ENCODE measurements around the gene CCNB1IP1. TPM values are rescaled to one million over a fixed set of nuclear protein-coding genes. Genes with fewer than 3 reads are reported as not detected.
"Not testable (repeated sequence)": the region's sequence is repeated elsewhere in the genome, so short reads cannot be mapped to it uniquely, and the experiment has no call there.

Gene CCNB1IP1
- total RNA-seq (2014; rRNA removed; shearing (Covaris generic)), result 33.0 and 51.8 TPM in 2 replicates

DNA sequence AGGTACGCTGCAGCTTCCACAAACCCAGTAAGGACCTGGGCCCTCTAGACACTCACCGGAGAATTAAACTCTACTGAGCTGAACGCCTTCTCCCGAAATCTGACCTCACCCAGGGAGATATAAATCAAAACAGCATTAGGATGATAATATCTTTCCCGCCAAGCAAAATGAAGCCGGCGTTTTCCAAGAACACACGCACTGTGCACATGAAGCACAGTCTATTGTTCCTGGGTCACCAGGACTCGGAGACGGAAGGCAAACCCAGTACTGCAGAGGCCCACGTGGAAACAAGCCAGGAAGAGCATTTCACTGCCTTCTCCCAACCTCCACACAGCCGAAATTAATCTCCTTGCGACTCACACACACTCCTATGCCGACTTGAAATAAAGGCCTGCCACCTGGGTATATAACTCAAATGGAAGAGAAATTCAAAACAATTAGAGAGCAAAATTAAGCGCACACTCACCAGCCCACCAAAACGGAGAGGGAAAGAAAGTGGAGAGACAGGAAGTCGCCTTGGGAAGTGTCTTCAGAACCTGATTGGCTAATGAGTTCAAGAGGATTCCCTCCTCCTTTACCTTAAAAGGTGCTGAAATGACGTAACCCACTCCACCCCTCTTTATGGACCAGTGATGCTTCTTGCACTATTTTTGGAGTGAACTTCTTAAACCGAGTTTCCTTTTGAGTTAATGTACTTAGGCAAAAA lies at the start of gene CCNB1IP1:
Gene CCNB1IP1, minus strand, starts transcription at position 492 of the 706 bp plus-strand sequence. CDS start 16,756 bp downstream, outside the sequence.
- Histone ChIP-seq H3K27me3 (replicated peaks) (no peaks in the 10 kb centered on the region), H3K36me3 (peaks cover 12% of the 10 kb centered on the region; the same call in 1 of the 2 replicates), H3K9me3 (replicated peaks) (no peaks in the 10 kb centered on the region), H3K4me3 (peak within 1 kb of the TSS; percentile 44), H3K27ac (peak within 1 kb of the TSS; percentile 64), H3K4me1 (replicated peaks) (no peaks in the 10 kb centered on the region)
- peak; percentile 62 to 87 for DNase-seq (ENCODE audit: low read depth in 1 of 2, low spot score in 2 of 2)

DNA sequence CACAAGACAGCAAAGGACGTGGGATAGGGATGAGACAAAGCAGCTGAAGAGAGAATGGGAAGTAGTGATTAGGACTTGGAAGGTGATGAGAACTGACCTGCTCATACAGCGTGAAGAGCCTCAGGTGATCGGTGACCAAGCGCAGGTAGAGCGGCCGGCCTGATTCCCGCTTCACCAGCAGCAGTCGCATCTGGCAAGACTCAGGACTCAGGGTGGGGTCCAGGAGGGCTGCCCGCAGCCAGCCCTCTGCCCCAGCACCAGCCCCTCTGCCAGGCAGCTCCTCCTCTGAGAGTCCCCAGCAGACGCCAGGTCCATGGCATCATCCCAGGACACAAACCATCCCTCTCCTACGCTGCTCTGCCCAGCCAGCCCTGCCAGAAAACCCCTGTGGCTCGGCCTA lies 49.4 kb upstream of the CCNB1IP1 start:
- DNase-seq (ENCODE audit: low read depth in 1 of 2, low spot score in 2 of 2), result no peak
- H3K27ac ChIP-seq, result no peak overlapping the region
- H3K9me3 ChIP-seq (replicated peaks), result no peaks in the 10 kb centered on the region
- H3K27me3 ChIP-seq (replicated peaks), result no peaks in the 10 kb centered on the region
- no peak overlapping the region for H3K4me3 ChIP-seq
- H3K4me1 ChIP-seq (replicated peaks), result no peaks in the 10 kb centered on the region
- peaks cover 75% of the 10 kb centered on the region for H3K36me3 ChIP-seq

GRCh38 chr14:20381341-20381740 lies 48.3 kb upstream of the CCNB1IP1 start:
- Histone ChIP-seq H3K36me3 (peaks cover 77% of the 10 kb centered on the region), H3K4me1 (replicated peaks) (no peaks in the 10 kb centered on the region), H3K4me3 (no peak overlapping the region), H3K27ac (no peak overlapping the region), H3K27me3 (replicated peaks) (no peaks in the 10 kb centered on the region), H3K9me3 (replicated peaks) (no peaks in the 10 kb centered on the region)
- no peak for DNase-seq (ENCODE audit: low read depth in 1 of 2, low spot score in 2 of 2)

DNA sequence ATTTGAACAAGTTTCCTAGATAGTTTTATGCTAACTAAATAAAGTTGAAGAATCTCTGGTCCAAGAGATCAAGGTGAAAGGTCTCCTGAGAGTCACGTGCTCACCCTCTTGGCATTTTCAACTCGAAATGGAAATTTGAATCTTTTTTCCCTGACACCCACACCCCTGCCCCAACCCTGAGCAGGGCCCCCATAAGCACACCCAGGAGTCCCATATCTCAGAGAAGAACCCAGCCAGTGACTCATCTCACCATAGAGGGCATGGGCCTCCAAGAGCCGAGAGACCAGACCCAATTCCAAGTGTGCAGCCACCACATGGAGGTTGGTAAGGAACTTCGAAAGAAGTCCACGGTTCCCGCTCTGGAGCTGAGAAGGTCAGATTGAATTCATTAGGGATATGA lies 47.6 kb upstream of the CCNB1IP1 start:
- Histone ChIP-seq H3K27ac (no peak overlapping the region), H3K4me3 (no peak overlapping the region), H3K4me1 (replicated peaks) (no peaks in the 10 kb centered on the region), H3K27me3 (replicated peaks) (no peaks in the 10 kb centered on the region), H3K9me3 (replicated peaks) (no peaks in the 10 kb centered on the region), H3K36me3 (peaks cover 73% of the 10 kb centered on the region)
- DNase-seq (ENCODE audit: low read depth in 1 of 2, low spot score in 2 of 2), result no peak

DNA sequence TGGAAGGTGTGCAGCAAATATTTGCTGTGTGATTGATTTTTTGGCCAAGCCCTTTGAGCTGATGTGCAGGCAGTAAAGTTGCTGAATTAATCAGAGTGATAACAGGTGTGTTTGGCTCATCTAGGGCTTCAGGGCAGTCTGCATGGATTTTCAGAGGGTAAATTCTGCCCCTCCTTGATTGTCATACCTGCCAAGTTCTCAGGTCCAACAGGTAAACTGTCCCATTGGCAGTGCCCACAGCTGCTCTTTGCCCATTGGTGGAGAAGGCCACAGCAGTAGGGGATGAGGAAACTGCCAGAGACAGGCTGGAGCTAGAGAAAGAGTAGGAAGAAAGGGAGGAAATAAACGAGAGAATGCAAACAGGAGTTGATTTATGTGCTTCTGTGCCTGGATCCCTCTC lies 46.7 kb upstream of the CCNB1IP1 start:
- DNase-seq (ENCODE audit: low read depth in 1 of 2, low spot score in 2 of 2), result no peak
- Histone ChIP-seq H3K4me3 (no peak overlapping the region), H3K9me3 (replicated peaks) (no peaks in the 10 kb centered on the region), H3K27ac (no peak overlapping the region), H3K36me3 (peaks cover 69% of the 10 kb centered on the region), H3K4me1 (replicated peaks) (no peaks in the 10 kb centered on the region), H3K27me3 (replicated peaks) (no peaks in the 10 kb centered on the region)

- no peak overlapping the region for H3K4me3 ChIP-seq
- H3K36me3 ChIP-seq, result peaks cover 64% of the 10 kb centered on the region
- DNase-seq (ENCODE audit: low read depth in 1 of 2, low spot score in 2 of 2), result no peak
- H3K9me3 ChIP-seq (replicated peaks), result no peaks in the 10 kb centered on the region
- H3K27me3 ChIP-seq (replicated peaks), result no peaks in the 10 kb centered on the region
- no peak overlapping the region for H3K27ac ChIP-seq
- no peaks in the 10 kb centered on the region for H3K4me1 ChIP-seq (replicated peaks)
Measured at GRCh38 chr14:20377171-20377570, 44.1 kb upstream of the CCNB1IP1 start.

- Histone ChIP-seq H3K4me3 (no peak overlapping the region), H3K4me1 (replicated peaks) (no peaks in the 10 kb centered on the region), H3K27ac (no peak overlapping the region), H3K9me3 (replicated peaks) (no peaks in the 10 kb centered on the region), H3K27me3 (replicated peaks) (no peaks in the 10 kb centered on the region), H3K36me3 (peaks cover 64% of the 10 kb centered on the region)
- DNase-seq (ENCODE audit: low read depth in 1 of 2, low spot score in 2 of 2), result no peak
Measured at GRCh38 chr14:20376071-20376588, 43.1 kb upstream of the CCNB1IP1 start.

- no peak for DNase-seq (ENCODE audit: low read depth in 1 of 2, low spot score in 2 of 2)
- Histone ChIP-seq H3K27ac (no peak overlapping the region), H3K36me3 (peaks cover 68% of the 10 kb centered on the region)
Measured at GRCh38 chr14:20375471-20375870, 42.4 kb upstream of the CCNB1IP1 start.

GRCh38 chr14:20372796-20373195 lies 39.7 kb upstream of the CCNB1IP1 start:
- H3K4me1 ChIP-seq (replicated peaks), result no peaks in the 10 kb centered on the region
- no peaks in the 10 kb centered on the region for H3K27me3 ChIP-seq (replicated peaks)
- peaks cover 54% of the 10 kb centered on the region for H3K36me3 ChIP-seq
- H3K9me3 ChIP-seq (replicated peaks), result no peaks in the 10 kb centered on the region
- H3K4me3 ChIP-seq, result no peak overlapping the region
- no peak for DNase-seq (ENCODE audit: low read depth in 1 of 2, low spot score in 2 of 2)
- no peak overlapping the region for H3K27ac ChIP-seq

More at GRCh38 chr14:20375471-20375870, 42.4 kb upstream of the CCNB1IP1 start:
- Histone ChIP-seq H3K4me3 (no peak overlapping the region), H3K9me3 (replicated peaks) (no peaks in the 10 kb centered on the region), H3K27me3 (replicated peaks) (no peaks in the 10 kb centered on the region), H3K4me1 (replicated peaks) (no peaks in the 10 kb centered on the region)

DNA sequence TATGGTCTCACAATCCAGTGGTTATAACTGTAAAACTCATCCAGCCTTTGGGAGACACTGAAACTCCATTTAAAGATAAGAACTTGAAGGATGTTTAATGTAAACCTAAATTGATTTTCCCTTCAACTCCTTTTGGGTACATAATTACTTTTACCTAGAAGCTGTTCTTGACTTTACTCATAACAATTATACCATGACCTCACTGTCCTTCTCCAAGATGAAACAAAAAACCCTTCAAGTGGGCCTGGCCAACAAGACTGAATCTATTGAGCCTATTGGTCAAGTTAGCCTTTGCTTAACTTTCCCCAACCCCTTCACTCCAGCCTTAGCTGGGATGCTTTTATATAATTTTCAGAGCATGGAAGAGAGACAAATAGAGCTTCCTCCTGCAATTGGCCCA lies 32.8 kb upstream of the CCNB1IP1 start:
- Histone ChIP-seq H3K27ac (no peak overlapping the region), H3K36me3 (peaks cover 25% of the 10 kb centered on the region), H3K4me1 (replicated peaks) (no peaks in the 10 kb centered on the region), H3K27me3 (replicated peaks) (no peaks in the 10 kb centered on the region), H3K9me3 (replicated peaks) (no peaks in the 10 kb centered on the region; the same call in 1 of the 2 replicates), H3K4me3 (no peak overlapping the region)
- no peak for DNase-seq (ENCODE audit: low read depth in 1 of 2, low spot score in 2 of 2)

- H3K27ac ChIP-seq; DNase-seq (ENCODE audit: low read depth in 1 of 2, low spot score in 2 of 2); H3K4me3 ChIP-seq; H3K27me3 ChIP-seq (replicated peaks); H3K9me3 ChIP-seq (replicated peaks); H3K4me1 ChIP-seq (replicated peaks): not testable (repeated sequence)
- H3K36me3 ChIP-seq, result peaks cover 60% of the 10 kb centered on the region
Measured at GRCh38 chr14:20358474-20358873, 25.4 kb upstream of the CCNB1IP1 start.

DNA sequence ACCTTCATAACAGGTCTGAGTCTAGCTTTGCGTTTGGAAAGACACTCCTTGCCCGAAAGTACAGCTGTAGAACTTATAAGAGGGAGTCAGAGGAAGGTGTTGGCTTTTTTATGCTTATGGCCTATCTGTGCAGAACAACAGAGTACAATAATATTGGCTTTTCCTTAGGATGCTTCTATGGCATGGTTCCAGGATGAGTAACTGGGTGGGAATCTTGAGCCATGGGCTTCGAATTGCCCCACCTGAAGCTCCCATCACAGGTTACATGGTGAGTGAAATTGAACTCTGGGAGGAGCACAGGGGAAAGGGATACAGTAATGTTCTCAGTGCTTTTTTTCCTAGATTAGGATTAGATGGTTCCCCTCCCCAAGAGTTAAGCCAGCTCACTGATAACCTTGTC lies 23.3 kb upstream of the CCNB1IP1 start:
- H3K27ac ChIP-seq, result no peak overlapping the region
- peaks cover 79% of the 10 kb centered on the region for H3K36me3 ChIP-seq
- no peaks in the 10 kb centered on the region for H3K27me3 ChIP-seq (replicated peaks)
- no peak for DNase-seq (ENCODE audit: low read depth in 1 of 2, low spot score in 2 of 2)
- no peak overlapping the region for H3K4me3 ChIP-seq
- no peaks in the 10 kb centered on the region for H3K9me3 ChIP-seq (replicated peaks)
- no peaks in the 10 kb centered on the region for H3K4me1 ChIP-seq (replicated peaks)

DNA sequence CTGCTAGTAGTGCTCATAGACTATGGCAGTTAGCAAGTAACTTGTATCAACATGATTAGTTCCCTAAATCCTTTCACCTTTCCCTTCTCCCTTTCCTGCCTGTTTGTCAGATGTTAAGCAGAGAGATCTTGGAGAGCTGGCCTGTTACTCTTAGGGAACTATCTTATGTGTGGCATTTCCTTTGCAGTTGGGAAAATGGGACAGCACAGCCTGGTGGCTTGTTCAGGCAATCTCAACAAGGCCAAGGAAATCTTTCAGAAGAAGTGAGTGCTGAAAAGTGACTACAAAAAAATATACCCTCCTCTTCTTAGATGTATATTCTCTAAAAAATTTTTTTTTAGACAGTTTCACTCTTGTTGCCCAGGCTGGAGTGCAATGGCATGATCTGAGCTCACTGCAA lies 17.8 kb upstream of the CCNB1IP1 start:
- no peak for DNase-seq (ENCODE audit: low read depth in 1 of 2, low spot score in 2 of 2)
- no peaks in the 10 kb centered on the region for H3K27me3 ChIP-seq (replicated peaks)
- no peak overlapping the region for H3K27ac ChIP-seq
- H3K4me1 ChIP-seq (replicated peaks), result peaks cover 5% of the 10 kb centered on the region; the same call in 1 of the 2 replicates
- no peak overlapping the region for H3K4me3 ChIP-seq
- no peaks in the 10 kb centered on the region for H3K9me3 ChIP-seq (replicated peaks)
- H3K36me3 ChIP-seq, result peaks cover 75% of the 10 kb centered on the region

DNA sequence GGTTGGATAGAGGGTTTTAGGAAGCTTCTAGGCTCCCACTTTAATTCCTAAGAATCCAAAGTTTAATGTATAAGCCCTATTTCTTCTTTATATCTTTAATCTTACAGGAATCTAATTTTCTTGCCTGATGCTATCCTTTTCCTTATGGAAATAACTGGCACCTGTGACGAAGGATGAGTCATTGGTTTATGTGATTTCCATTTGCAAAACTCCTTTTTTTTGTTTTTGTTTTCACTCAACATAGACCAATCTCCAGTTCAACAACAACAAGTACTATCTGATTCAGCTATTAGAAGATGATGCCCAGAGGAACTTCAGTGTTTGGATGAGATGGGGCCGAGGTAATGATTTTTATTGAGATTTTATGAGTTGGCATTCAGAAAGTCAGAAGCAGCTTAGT lies 17.2 kb upstream of the CCNB1IP1 start:
- Histone ChIP-seq H3K27ac (no peak overlapping the region), H3K36me3 (peaks cover 76% of the 10 kb centered on the region), H3K27me3 (replicated peaks) (no peaks in the 10 kb centered on the region), H3K9me3 (replicated peaks) (no peaks in the 10 kb centered on the region), H3K4me1 (replicated peaks) (peaks cover 5% of the 10 kb centered on the region; the same call in 1 of the 2 replicates), H3K4me3 (no peak overlapping the region)
- DNase-seq (ENCODE audit: low read depth in 1 of 2, low spot score in 2 of 2), result peak in 1 of 2 experiments; percentile 9
